HepG2 (cell line): ENCODE data around the gene TDRD9. TPM values are rescaled to one million over a fixed set of nuclear protein-coding genes. Genes with fewer than 3 reads are reported as not detected.
A peak's percentile ranks its signal among the peaks of the same experiment; 100 is the strongest.

Experiments used
- CBX1 ChIP-seq: IDR thresholded peaks from one replicate; pipeline ENCODE4 v1.6.1; 2016; ENCODE audit warnings: antibody characterized with exemption, low read depth
- FOXA3 ChIP-seq: IDR thresholded peaks from 2 replicates; pipeline ENCODE4 v1.6.1; 2016; ENCODE audit warnings: missing genetic modification reagents, missing compliant biosample characterization
- FOXK1 ChIP-seq: sonication (generic); formaldehyde crosslinking; IDR thresholded peaks from 2 replicates; pipeline ENCODE4 v1.4.0; 2020; ENCODE audit warnings: low read depth, missing genetic modification reagents, borderline replicate concordance
- MIER3 ChIP-seq: IDR thresholded peaks from 2 replicates; pipeline ENCODE4 v1.6.1; 2016; ENCODE audit warnings: missing compliant biosample characterization, borderline replicate concordance
- POGK ChIP-seq: sonication (generic); formaldehyde crosslinking; conservative IDR thresholded peaks from 2 replicates; pipeline ENCODE4 v1.8.0; 2022; ENCODE audit warnings: mild to moderate bottlenecking, moderate library complexity, missing genetic modification reagents
- RBM39 ChIP-seq: fragments of 200-400 bp; formaldehyde crosslinking; IDR thresholded peaks from one replicate; pipeline ENCODE4 v1.6.1; 2018; ENCODE audit warnings: antibody characterized with exemption, mild to moderate bottlenecking, low read depth, low read length; ENCODE audit not compliant: poor library complexity, severe bottlenecking
- SAP130 ChIP-seq: IDR thresholded peaks from 2 replicates; pipeline ENCODE4 v1.6.1; 2016; ENCODE audit warnings: low read depth
- SETDB1 ChIP-seq: sonication (generic); formaldehyde crosslinking; IDR thresholded peaks from 2 replicates; pipeline ENCODE4 v1.5.1; 2020; ENCODE audit warnings: missing genetic modification reagents, mild to moderate bottlenecking, borderline replicate concordance
- TBX2 ChIP-seq: sonication (generic); formaldehyde crosslinking; IDR thresholded peaks from 2 replicates; pipeline ENCODE4 v1.5.0; 2020; ENCODE audit warnings: missing genetic modification reagents, mild to moderate bottlenecking, borderline replicate concordance
- TEAD3 ChIP-seq: optimal IDR thresholded peaks from 2 replicates; pipeline ENCODE3; 2016; ENCODE audit warnings: borderline replicate concordance
- YY1 ChIP-seq: IDR thresholded peaks from 2 replicates; pipeline ENCODE4 v1.6.1; 2011; ENCODE audit warnings: low read length, low read depth, moderate library complexity, mild to moderate bottlenecking; ENCODE audit not compliant: insufficient read depth, insufficient replicate concordance
- ZNF281 ChIP-seq: sonication (generic); formaldehyde crosslinking; IDR thresholded peaks from 2 replicates; pipeline ENCODE4 v1.4.0; 2020; ENCODE audit warnings: missing genetic modification reagents, borderline replicate concordance
- ZNF34 ChIP-seq: sonication (generic); formaldehyde crosslinking; IDR thresholded peaks from 2 replicates; pipeline ENCODE4 v1.4.0; 2020; ENCODE audit warnings: mild to moderate bottlenecking, missing genetic modification reagents, borderline replicate concordance
- ZNF556 ChIP-seq: sonication (generic); formaldehyde crosslinking; IDR thresholded peaks from 2 replicates; pipeline ENCODE4 v1.4.0; 2020; ENCODE audit warnings: mild to moderate bottlenecking, missing genetic modification reagents, borderline replicate concordance
- ZNF574 ChIP-seq: sonication (generic); formaldehyde crosslinking; IDR thresholded peaks from 2 replicates; pipeline ENCODE4 v1.4.0; 2020; ENCODE audit warnings: missing genetic modification reagents
- polyA plus RNA-seq, 8 experiments: library from polyadenylated mRNA; depleted of rRNA in 3 of 8; stranded (reverse) in 7 of 8; unstranded in 1 of 8; fragments of >200 nt; fragmentation: Illumina TruSeq in 4 of 8; extraction: Trizol in 4 of 8; gene quantifications; 2 replicates each; pipeline versions ENCODE4 v1.2.1 to v1.2.3, GENCODE V29; 2011 to 2016; ENCODE audit warnings: low read depth in 4 of 8, missing spikeins in 1 of 8, mixed read lengths in 1 of 8; ENCODE audit not compliant: insufficient read depth in 1 of 8
- total RNA-seq, 5 experiments: library from RNA; depleted of rRNA; stranded (reverse); fragments of >200 nt; fragmentation: Illumina TruSeq; extraction: Trizol; gene quantifications; 2 replicates each; pipeline ENCODE4 v1.2.3, GENCODE V29; 2016; ENCODE audit warnings: low read depth in 1 of 5
- TF ChIP-seq, protein P1 (sequence below): IDR thresholded peaks from 2 replicates; pipeline ENCODE4 v1.4.0; 2020; ENCODE audit warnings: mild to moderate bottlenecking, missing genetic modification reagents

Gene TDRD9
- total and polyA plus RNA-seq, 2 of the 13 experiments (the other 11 are each of a cell fraction or from before 2014, with no cell fraction given), result not detected

- TF ChIP-seq TBX2 (CRISPR knock-in tag), result peak; percentile 39; the same call in 1 of the 2 replicates
- no peak for TF ChIP-seq ZNF34 (CRISPR knock-in tag)
- TF ChIP-seq SAP130, result 0 out of 2 replicates have a peak, but pooled peaks have one; percentile 22
- TF ChIP-seq FOXA3 (CRISPR knock-in tag), result peak; percentile 57; the same call in 1 of the 2 replicates
- TF ChIP-seq ZNF574, result peak; percentile 83
- peak; percentile 85 for TF ChIP-seq CBX1
- TF ChIP-seq RBM39, result no peak
- 0 out of 2 replicates have a peak, but pooled peaks have one; percentile 35 for TF ChIP-seq ZNF556 (CRISPR knock-in tag)
- peak; percentile 63; the same call in 1 of the 2 replicates for TF ChIP-seq FOXK1 (CRISPR knock-in tag)
- 0 out of 2 replicates have a peak, but pooled peaks have one; percentile 30 for TF ChIP-seq POGK (CRISPR knock-in tag)
- TF ChIP-seq, protein P1, sequence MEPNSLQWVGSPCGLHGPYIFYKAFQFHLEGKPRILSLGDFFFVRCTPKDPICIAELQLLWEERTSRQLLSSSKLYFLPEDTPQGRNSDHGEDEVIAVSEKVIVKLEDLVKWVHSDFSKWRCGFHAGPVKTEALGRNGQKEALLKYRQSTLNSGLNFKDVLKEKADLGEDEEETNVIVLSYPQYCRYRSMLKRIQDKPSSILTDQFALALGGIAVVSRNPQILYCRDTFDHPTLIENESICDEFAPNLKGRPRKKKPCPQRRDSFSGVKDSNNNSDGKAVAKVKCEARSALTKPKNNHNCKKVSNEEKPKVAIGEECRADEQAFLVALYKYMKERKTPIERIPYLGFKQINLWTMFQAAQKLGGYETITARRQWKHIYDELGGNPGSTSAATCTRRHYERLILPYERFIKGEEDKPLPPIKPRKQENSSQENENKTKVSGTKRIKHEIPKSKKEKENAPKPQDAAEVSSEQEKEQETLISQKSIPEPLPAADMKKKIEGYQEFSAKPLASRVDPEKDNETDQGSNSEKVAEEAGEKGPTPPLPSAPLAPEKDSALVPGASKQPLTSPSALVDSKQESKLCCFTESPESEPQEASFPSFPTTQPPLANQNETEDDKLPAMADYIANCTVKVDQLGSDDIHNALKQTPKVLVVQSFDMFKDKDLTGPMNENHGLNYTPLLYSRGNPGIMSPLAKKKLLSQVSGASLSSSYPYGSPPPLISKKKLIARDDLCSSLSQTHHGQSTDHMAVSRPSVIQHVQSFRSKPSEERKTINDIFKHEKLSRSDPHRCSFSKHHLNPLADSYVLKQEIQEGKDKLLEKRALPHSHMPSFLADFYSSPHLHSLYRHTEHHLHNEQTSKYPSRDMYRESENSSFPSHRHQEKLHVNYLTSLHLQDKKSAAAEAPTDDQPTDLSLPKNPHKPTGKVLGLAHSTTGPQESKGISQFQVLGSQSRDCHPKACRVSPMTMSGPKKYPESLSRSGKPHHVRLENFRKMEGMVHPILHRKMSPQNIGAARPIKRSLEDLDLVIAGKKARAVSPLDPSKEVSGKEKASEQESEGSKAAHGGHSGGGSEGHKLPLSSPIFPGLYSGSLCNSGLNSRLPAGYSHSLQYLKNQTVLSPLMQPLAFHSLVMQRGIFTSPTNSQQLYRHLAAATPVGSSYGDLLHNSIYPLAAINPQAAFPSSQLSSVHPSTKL, result peak; percentile 19; the same call in 1 of the 2 replicates
- no peak for TF ChIP-seq ZNF281 (CRISPR knock-in tag)
- TF ChIP-seq SETDB1, result no peak
- peak; percentile 66; the same call in 1 of the 2 replicates for TF ChIP-seq MIER3 (CRISPR knock-in tag)
- TF ChIP-seq YY1, result peak; percentile 45
- peak; percentile 74 for TF ChIP-seq TEAD3 (CRISPR knock-in tag)
Measured at GRCh38 chr14:104078031-104078455, 149.8 kb downstream of the TDRD9 start (continued).
